Measurements from ENCODE around the gene VPS41.

Gene VPS41

GRCh38 chr7:38905056-38905759 lies 3.8 kb downstream of the VPS41 start:
- DNase-seq (ENCODE audit: low read depth): no peak

- no peak for DNase-seq (ENCODE audit: low read depth)
These were observed 5.9 kb downstream of the VPS41 start for GRCh38 chr7:38903057-38903456.

- no peak for DNase-seq (ENCODE audit: low read depth)
These were observed 6.5 kb downstream of the VPS41 start for GRCh38 chr7:38902449-38902848.

- no peak for DNase-seq (ENCODE audit: low read depth)
These were observed 15.9 kb downstream of the VPS41 start for GRCh38 chr7:38893061-38893460.

GRCh38 chr7:38890597-38890996 lies 18.4 kb downstream of the VPS41 start:
- no peak for DNase-seq (ENCODE audit: low read depth)

GRCh38 chr7:38889872-38890432 lies 19.0 kb downstream of the VPS41 start:
- DNase-seq (ENCODE audit: low read depth): no peak

GRCh38 chr7:38889079-38889478 lies 19.9 kb downstream of the VPS41 start:
- DNase-seq (ENCODE audit: low read depth): no peak

GRCh38 chr7:38886265-38886664 lies 22.7 kb downstream of the VPS41 start:
- no peak for DNase-seq (ENCODE audit: low read depth)

- no peak for DNase-seq (ENCODE audit: low read depth)
These were observed 25.3 kb downstream of the VPS41 start for GRCh38 chr7:38883706-38884105.

- DNase-seq (ENCODE audit: low read depth): no peak
These were observed 26.9 kb downstream of the VPS41 start for GRCh38 chr7:38881947-38882684.

GRCh38 chr7:38881015-38881414 lies 28.0 kb downstream of the VPS41 start:
- DNase-seq (ENCODE audit: low read depth): no peak

- DNase-seq (ENCODE audit: low read depth): no peak
These were observed 28.5 kb downstream of the VPS41 start for GRCh38 chr7:38880454-38880853.

GRCh38 chr7:38880035-38880434 lies 29.0 kb downstream of the VPS41 start:
- no peak for DNase-seq (ENCODE audit: low read depth)

- no peak for DNase-seq (ENCODE audit: low read depth)
These were observed 30.1 kb downstream of the VPS41 start for GRCh38 chr7:38878694-38879457.

GRCh38 chr7:38873433-38873832 lies 35.6 kb downstream of the VPS41 start:
- DNase-seq (ENCODE audit: low read depth): no peak

GRCh38 chr7:38872202-38872601 lies 36.8 kb downstream of the VPS41 start:
- no peak for DNase-seq (ENCODE audit: low read depth)

- DNase-seq (ENCODE audit: low read depth): no peak
These were observed 38.8 kb downstream of the VPS41 start for GRCh38 chr7:38870147-38870546.

GRCh38 chr7:38863601-38864291 lies 45.2 kb downstream of the VPS41 start:
- DNase-seq (ENCODE audit: low read depth): no peak

GRCh38 chr7:38862666-38863065 lies 46.3 kb downstream of the VPS41 start:
- no peak for DNase-seq (ENCODE audit: low read depth)

- no peak for DNase-seq (ENCODE audit: low read depth)
These were observed 50.6 kb downstream of the VPS41 start for GRCh38 chr7:38858259-38858884.

GRCh38 chr7:38855867-38856266 lies 53.1 kb downstream of the VPS41 start:
- no peak for DNase-seq (ENCODE audit: low read depth)

- no peak for DNase-seq (ENCODE audit: low read depth)
These were observed 53.6 kb downstream of the VPS41 start for GRCh38 chr7:38855386-38855785.
